Natural killer cell (primary cell): ENCODE data around the gene IMMT. TPM values are rescaled to one million over a fixed set of nuclear protein-coding genes. Genes with fewer than 3 reads are reported as not detected.

Experiments
- ATAC-seq, 3 donors: fragments of 150-1000 bp in 2 of 3; fragments of 200-7000 bp in 1 of 3; cut with Tn5 transposase; 1 replicate in 1 of 3; 2 replicates in 2 of 3; pipeline ENCODE4 v1.10.0; 2021; ENCODE audit warnings: mild to moderate bottlenecking in 2 of 3, moderate library complexity in 2 of 3
- DNase-seq, 2 donors: peaks; one replicate each; pipeline versions ENCODE4 v3.0.0 to v3.0.0-alpha.2; 2013 to 2021; ENCODE audit warnings: mixed read lengths in 1 of 2
- H3K27ac ChIP-seq: one replicate; pipeline ENCODE4 v1.5.1; 2013; ENCODE audit warnings: mild to moderate bottlenecking, low read length
- H3K27me3 ChIP-seq: one replicate; pipeline ENCODE4 v1.6.1; 2013; ENCODE audit warnings: low read length; ENCODE audit not compliant: control insufficient read depth, insufficient read depth
- H3K36me3 ChIP-seq: one replicate; pipeline ENCODE4 v1.6.1; 2013; ENCODE audit warnings: low read length; ENCODE audit not compliant: control insufficient read depth, insufficient read depth
- H3K4me1 ChIP-seq: one replicate; pipeline ENCODE4 v1.6.1; 2013; ENCODE audit warnings: low read length; ENCODE audit not compliant: control insufficient read depth, insufficient read depth
- H3K4me3 ChIP-seq: one replicate; pipeline ENCODE4 v1.5.1; 2013; ENCODE audit warnings: low read length
- H3K9me3 ChIP-seq: one replicate; pipeline ENCODE4 v1.6.1; 2013; ENCODE audit warnings: low read length; ENCODE audit not compliant: control insufficient read depth, insufficient read depth
- H3K27ac Mint-ChIP-seq, 2 donors: one replicate each; pipeline ENCODE4 v1.8.0; 2022; ENCODE audit warnings: mild to moderate bottlenecking in 2 of 2, mixed read lengths in 2 of 2, moderate library complexity in 1 of 2
- H3K27me3 Mint-ChIP-seq, 2 donors: one replicate each; pipeline ENCODE4 v1.8.0; 2022; ENCODE audit warnings: low read depth in 2 of 2, mixed read lengths in 2 of 2
- H3K36me3 Mint-ChIP-seq: one replicate; pipeline ENCODE4 v1.8.0; 2022; ENCODE audit warnings: mixed read lengths
- H3K4me1 Mint-ChIP-seq, 2 donors: one replicate each; pipeline ENCODE4 v1.8.0; 2022; ENCODE audit warnings: mixed read lengths in 2 of 2
- H3K4me3 Mint-ChIP-seq: one replicate; pipeline ENCODE4 v1.8.0; 2022; ENCODE audit warnings: mild to moderate bottlenecking, moderate library complexity, mixed read lengths
- H3K9me3 Mint-ChIP-seq, 2 donors: one replicate each; pipeline ENCODE4 v1.8.0; 2022; ENCODE audit warnings: mixed read lengths in 2 of 2
- CTCF ChIP-seq: fragments of 200-600 bp; IDR thresholded peaks from one replicate; pipeline ENCODE4 v1.8.0; 2022; ENCODE audit warnings: antibody characterized with exemption
- WGBS: methylation state at CpG from one replicate; pipeline ENCODE4 v1.1.7; 2013; ENCODE audit warnings: missing lambda C conversion rate; ENCODE audit not compliant: insufficient coverage; 5-methylcytosine and 5-hydroxymethylcytosine counted together
- intact Hi-C: fragments of 100-400 bp; cut with micrococcal nuclease; formaldehyde crosslinking; loops from one replicate; pipeline ENCODE4 v1.14.2; 2022
- total RNA-seq, 4 donors: library from RNA; stranded (reverse); fragments of 120-200 nt in 1 of 4; gene quantifications; one replicate each; pipeline versions ENCODE4 v1.2.3 to v1.2.4, GENCODE V29; 2013 to 2022

Gene IMMT
- total RNA-seq, 3 donors from 2014 or later (not counting 1 experiment from before 2014, with no cell fraction given) = 54.5 to 62.6 (median 59.0) TPM

GRCh38 chr2:86241611-86242010 is 46.3 kb upstream of the IMMT start:
- WGBS = 55% methylated on average over 6 of the region's 6 CpGs
- H3K9me3 ChIP-seq = no peaks in the 10 kb centered on the region
- H3K4me1 ChIP-seq = no peaks in the 10 kb centered on the region

GRCh38 chr2:86240251-86240650 is 45.0 kb upstream of the IMMT start:
- peaks cover 7 to 9% of the 10 kb centered on the region in 2 donors for H3K27me3 Mint-ChIP-seq
- no peaks in the 10 kb centered on the region for H3K36me3 Mint-ChIP-seq
- H3K27ac Mint-ChIP-seq = no peak overlapping the region
- peaks cover 0 to 3% of the 10 kb centered on the region in 2 donors for H3K9me3 Mint-ChIP-seq
- DNase-seq (no peak), ATAC-seq (no peak)
- Histone ChIP-seq H3K27me3 (no peaks in the 10 kb centered on the region), H3K36me3 (no peaks in the 10 kb centered on the region), H3K27ac (no peak overlapping the region), H3K4me1 (no peaks in the 10 kb centered on the region), H3K4me3 (no peak overlapping the region), H3K9me3 (no peaks in the 10 kb centered on the region)
- H3K4me3 Mint-ChIP-seq = no peak overlapping the region
- intact Hi-C loops = no loop called here
- 91% methylated on average over 14 of the region's 14 CpGs for WGBS
- H3K4me1 Mint-ChIP-seq = peaks cover 5% of the 10 kb centered on the region in 2 donors
- TF ChIP-seq CTCF = no peak

More at GRCh38 chr2:86241611-86242010, 46.3 kb upstream of the IMMT start:
- no peak for DNase-seq
- Histone ChIP-seq H3K4me3 (no peak overlapping the region), H3K36me3 (no peaks in the 10 kb centered on the region), H3K27ac (no peak overlapping the region), H3K27me3 (no peaks in the 10 kb centered on the region)
- no peaks in the 10 kb centered on the region for H3K36me3 Mint-ChIP-seq
- H3K27ac Mint-ChIP-seq = no peak overlapping the region
- no peak overlapping the region for H3K4me3 Mint-ChIP-seq
- H3K27me3 Mint-ChIP-seq = peaks cover 7 to 9% of the 10 kb centered on the region in 2 donors
- intact Hi-C loops = no loop called here
- peaks cover 5% of the 10 kb centered on the region in 2 donors for H3K4me1 Mint-ChIP-seq
- peaks cover 0 to 3% of the 10 kb centered on the region in 2 donors for H3K9me3 Mint-ChIP-seq
- TF ChIP-seq CTCF = no peak
- ATAC-seq = no peak

GRCh38 chr2:86239745-86240144 is 44.5 kb upstream of the IMMT start:
- H3K9me3 ChIP-seq = no peaks in the 10 kb centered on the region
- Mint-ChIP-seq H3K27me3 (peaks cover 7 to 9% of the 10 kb centered on the region in 2 donors), H3K4me3 (no peak overlapping the region), H3K9me3 (peaks cover 0 to 3% of the 10 kb centered on the region in 2 donors), H3K36me3 (no peaks in the 10 kb centered on the region), H3K4me1 (peaks cover 5% of the 10 kb centered on the region in 2 donors), H3K27ac (no peak overlapping the region)
- no peaks in the 10 kb centered on the region for H3K4me1 ChIP-seq
- WGBS = 93% methylated on average over 7 of the region's 8 CpGs
- no peaks in the 10 kb centered on the region for H3K36me3 ChIP-seq
- DNase-seq (no peak), ATAC-seq (no peak)
- TF ChIP-seq CTCF = no peak
- no peak overlapping the region for H3K4me3 ChIP-seq
- intact Hi-C loops = no loop called here
- H3K27me3 ChIP-seq = no peaks in the 10 kb centered on the region
- no peak overlapping the region for H3K27ac ChIP-seq

- Mint-ChIP-seq H3K4me1 (peaks cover 5% of the 10 kb centered on the region in 2 donors), H3K36me3 (no peaks in the 10 kb centered on the region), H3K9me3 (peaks cover 0 to 1% of the 10 kb centered on the region in 2 donors), H3K4me3 (no peak overlapping the region), H3K27me3 (peaks cover 7 to 9% of the 10 kb centered on the region in 2 donors), H3K27ac (no peak overlapping the region)
- Histone ChIP-seq H3K4me1 (no peaks in the 10 kb centered on the region), H3K36me3 (no peaks in the 10 kb centered on the region), H3K9me3 (no peaks in the 10 kb centered on the region), H3K27ac (no peak overlapping the region), H3K27me3 (no peaks in the 10 kb centered on the region), H3K4me3 (no peak overlapping the region)
- intact Hi-C loops = no loop called here
- no peak for DNase-seq
- 40% methylated on average over 4 of the region's 4 CpGs for WGBS
- no peak for TF ChIP-seq CTCF
- ATAC-seq = no peak
Observed at GRCh38 chr2:86239326-86239725, 44.1 kb upstream of the IMMT start.
